Activated CD4-positive, alpha-beta memory T cell treated with anti-CD3 and anti-CD28 coated beads, Interleukin-2, amount 10 ng/mL, durations not matched to agents 7 days and 5 days (primary cell): ENCODE results near the gene ATP2B1. TPM values are rescaled to one million over a fixed set of nuclear protein-coding genes. Genes with fewer than 3 reads are reported as not detected.

ENCODE experiments used
- CTCF ChIA-PET: fragments of 350-600 bp; sonication (Branson Sonifier 250); formaldehyde crosslinking; loops from one replicate; lab custom pipeline; 2021; ENCODE audit warnings: antibody characterized with exemption, inconsistent platforms; lab: Charles Lee
- POLR2A ChIA-PET: fragments of 350-600 bp; sonication (Branson Sonifier 250); formaldehyde crosslinking; loops from one replicate; lab custom pipeline; 2021; ENCODE audit warnings: antibody characterized with exemption; lab: Charles Lee
- DNase-seq: peaks from one replicate; pipeline ENCODE4 v3.0.0-alpha.2; 2020
- H3K27ac Mint-ChIP-seq: one replicate; pipeline ENCODE4 v1.8.0; 2021; ENCODE audit warnings: mild to moderate bottlenecking, mixed read lengths
- H3K27me3 Mint-ChIP-seq: one replicate; pipeline ENCODE4 v1.8.0; 2021; ENCODE audit warnings: mixed read lengths
- H3K36me3 Mint-ChIP-seq: one replicate; pipeline ENCODE4 v1.8.0; 2021; ENCODE audit warnings: low read depth, mixed read lengths
- H3K4me1 Mint-ChIP-seq: one replicate; pipeline ENCODE4 v1.8.0; 2021; ENCODE audit warnings: mixed read lengths
- H3K4me3 Mint-ChIP-seq: one replicate; pipeline ENCODE4 v1.8.0; 2021; ENCODE audit warnings: mild to moderate bottlenecking, mixed read lengths
- H3K9me3 Mint-ChIP-seq: one replicate; pipeline ENCODE4 v1.8.0; 2021; ENCODE audit warnings: mixed read lengths
- total RNA-seq, 2 experiments: library from RNA; stranded (reverse); gene quantifications; one replicate each; pipeline ENCODE4 v1.2.3, GENCODE V29; 2021

Gene ATP2B1
- total RNA-seq, 2 experiments from 2014 or later = 29.7 to 33.4 TPM

DNA sequence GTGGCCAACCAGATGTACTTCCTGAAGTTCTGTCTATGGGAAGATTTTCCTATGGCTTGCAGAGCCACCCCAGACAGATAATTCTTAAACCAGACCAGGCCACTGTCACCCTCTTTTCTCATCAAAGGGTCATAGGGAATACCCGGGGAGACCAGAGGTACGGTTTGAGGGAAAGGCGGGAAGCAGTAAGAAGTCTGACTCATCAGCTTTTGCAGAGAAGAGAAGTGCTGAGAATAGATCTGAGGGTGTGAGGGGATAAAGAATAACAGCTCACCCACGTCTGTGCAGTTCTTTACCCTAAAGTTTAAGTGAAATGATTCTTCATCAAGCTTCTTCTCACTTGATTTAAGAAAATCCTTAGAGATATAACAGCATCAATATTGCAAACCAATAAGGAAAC, 161.5 kb downstream of the ATP2B1 start:
- Mint-ChIP-seq H3K9me3 (no peaks in the 10 kb centered on the region), H3K27ac (no peak overlapping the region), H3K36me3 (no peaks in the 10 kb centered on the region), H3K4me3 (no peak overlapping the region), H3K4me1 (peaks cover 8% of the 10 kb centered on the region), H3K27me3 (no peaks in the 10 kb centered on the region)
- ChIA-PET POLR2A (no interaction called here), CTCF (no interaction called here)
- DNase-seq = no peak

DNA sequence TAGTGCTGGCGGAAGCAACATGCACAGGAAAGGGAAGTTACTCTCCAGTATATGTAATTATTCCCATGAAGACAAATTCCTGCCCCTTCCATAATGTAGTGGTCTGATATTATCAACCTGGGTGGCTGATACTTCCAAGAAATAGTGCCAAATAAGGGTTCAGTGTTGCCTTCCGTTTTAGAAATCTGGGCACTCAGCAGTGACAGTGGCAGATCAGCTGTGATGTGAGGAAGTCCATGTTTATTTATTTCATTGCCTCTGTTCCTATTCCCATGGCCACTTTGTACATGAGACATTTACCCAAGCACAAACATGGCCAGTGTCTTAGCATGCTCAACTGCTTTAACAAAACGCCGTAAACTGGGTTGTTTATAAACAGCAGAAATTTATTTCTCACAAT, 162.5 kb downstream of the ATP2B1 start:
- ChIA-PET POLR2A (no interaction called here), CTCF (no interaction called here)
- H3K4me3 Mint-ChIP-seq = no peak overlapping the region
- H3K27me3 Mint-ChIP-seq = no peaks in the 10 kb centered on the region
- H3K9me3 Mint-ChIP-seq = no peaks in the 10 kb centered on the region
- no peak overlapping the region for H3K27ac Mint-ChIP-seq
- H3K4me1 Mint-ChIP-seq = peaks cover 9% of the 10 kb centered on the region
- H3K36me3 Mint-ChIP-seq = no peaks in the 10 kb centered on the region
- no peak for DNase-seq

DNA sequence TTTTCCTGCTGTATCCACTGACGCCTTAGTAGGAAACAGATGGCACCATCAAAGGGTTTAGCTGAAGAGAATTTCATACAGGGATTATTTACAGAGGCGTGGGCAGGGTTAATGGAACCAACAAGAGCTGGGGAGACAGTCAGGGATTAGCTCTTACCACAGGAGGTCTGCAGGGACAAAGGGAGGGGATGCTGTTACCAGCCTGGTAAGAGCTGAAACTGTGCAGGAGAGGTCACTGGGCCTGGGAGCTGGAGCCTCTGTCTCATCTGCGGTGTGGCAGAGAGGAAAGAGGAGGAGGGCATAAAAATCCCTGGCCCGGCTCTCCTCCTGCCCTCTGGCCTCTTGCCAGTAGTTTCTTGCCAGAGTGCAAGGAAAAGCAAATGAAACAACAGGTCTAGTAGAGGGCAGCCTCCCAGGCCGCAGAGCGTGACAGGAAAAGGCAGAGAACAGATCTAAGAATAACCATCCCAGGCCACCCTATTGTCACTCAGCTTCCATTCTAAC, 163.9 kb downstream of the ATP2B1 start:
- H3K9me3 Mint-ChIP-seq = no peaks in the 10 kb centered on the region
- no peak overlapping the region for H3K27ac Mint-ChIP-seq

DNA sequence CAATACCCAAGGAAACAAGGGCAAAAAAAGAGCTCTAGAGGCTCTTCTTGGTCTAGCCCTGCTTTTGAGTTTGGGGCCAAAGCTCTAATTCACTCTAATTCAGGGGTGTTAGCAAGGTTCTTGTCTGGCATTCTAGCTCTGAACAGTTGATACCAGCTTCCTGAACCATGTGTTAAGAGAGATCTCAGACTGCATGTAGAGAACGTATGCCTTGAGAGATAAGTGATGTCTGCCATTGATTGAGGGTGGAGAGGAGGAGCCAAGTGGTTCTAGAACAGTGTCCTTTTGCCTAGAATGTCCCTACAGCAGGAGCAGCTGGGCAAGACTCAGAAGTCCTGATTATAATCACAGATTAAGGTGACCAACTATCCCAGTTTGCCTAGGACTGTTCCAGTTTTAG, 164.6 kb downstream of the ATP2B1 start:
- no peak for DNase-seq
- Mint-ChIP-seq H3K27me3 (no peaks in the 10 kb centered on the region), H3K36me3 (no peaks in the 10 kb centered on the region), H3K27ac (no peak overlapping the region), H3K4me1 (peaks cover 9% of the 10 kb centered on the region), H3K9me3 (no peaks in the 10 kb centered on the region), H3K4me3 (no peak overlapping the region)
- ChIA-PET POLR2A (interaction anchor here (1.1 to 1.9 kb wide), 2 partner anchors 18 to 165 kb away, joined by 3 to 6 read pairs; partner anchors contain the start of gene ATP2B1), CTCF (interaction anchor here (0.6 to 2.7 kb wide), 21 partner anchors 9 to 703 kb away, joined by 3 to 21 read pairs (median 4); partner anchors contain the start of gene ATP2B1)

More for the DNA sequence above, 163.9 kb downstream of the ATP2B1 start:
- Mint-ChIP-seq H3K4me1 (peaks cover 9% of the 10 kb centered on the region), H3K36me3 (no peaks in the 10 kb centered on the region), H3K27me3 (no peaks in the 10 kb centered on the region), H3K4me3 (no peak overlapping the region)
- ChIA-PET CTCF (interaction anchor here (0.5 to 2.7 kb wide), 8 partner anchors 11 to 610 kb away, joined by 3 to 21 read pairs (median 4); no protein-coding TSS in a partner anchor), POLR2A (interaction anchor here (1.1 kb wide), 1 partner anchor 17 kb away, joined by 3 read pairs; no protein-coding TSS in a partner anchor)
- no peak for DNase-seq

DNA sequence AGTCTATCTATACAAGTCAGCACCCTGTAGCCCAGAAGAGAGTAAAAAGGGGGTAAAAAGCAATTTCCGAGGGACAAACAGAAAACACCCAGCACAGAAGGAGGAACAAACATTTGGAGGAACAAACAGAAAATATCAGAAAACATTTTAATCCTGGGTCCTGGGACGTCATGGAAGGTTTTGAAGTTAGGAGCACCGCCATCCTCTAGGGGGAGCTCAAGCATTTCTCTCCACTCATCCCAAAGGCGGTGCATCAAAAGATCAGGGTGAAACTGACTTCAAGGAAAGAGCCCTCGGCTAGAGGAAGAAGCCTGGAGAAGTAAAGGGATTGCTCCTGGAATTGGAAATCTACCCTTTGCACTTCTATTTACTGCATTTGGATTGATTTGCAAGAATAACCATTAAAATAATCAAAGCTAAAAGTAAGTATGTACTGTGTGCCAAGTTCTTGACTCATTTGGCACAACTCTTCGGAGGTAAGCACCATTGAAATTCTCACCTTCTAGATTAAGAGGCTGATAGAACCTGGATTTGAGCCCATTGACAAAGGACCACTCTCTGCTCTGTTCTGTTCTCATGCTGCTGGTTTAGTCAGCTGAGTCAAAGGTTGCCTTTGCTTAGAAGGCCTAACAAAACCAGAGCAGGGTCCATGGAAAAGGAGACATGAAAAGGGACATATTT, 165.6 kb downstream of the ATP2B1 start:
- POLR2A ChIA-PET = interaction anchor here (1.9 kb wide), 1 partner anchor 166 kb away, joined by 6 read pairs; the partner anchor contains the start of gene ATP2B1
- Mint-ChIP-seq H3K4me1 (peaks cover 9% of the 10 kb centered on the region), H3K4me3 (no peak overlapping the region), H3K36me3 (no peaks in the 10 kb centered on the region), H3K9me3 (no peaks in the 10 kb centered on the region), H3K27ac (no peak overlapping the region), H3K27me3 (no peaks in the 10 kb centered on the region)
- CTCF ChIA-PET = interaction anchor here (0.7 to 2.7 kb wide), 21 partner anchors 10 to 621 kb away, joined by 3 to 21 read pairs (median 3); partner anchors contain the start of genes ATP2B1 and GALNT4
- peak; percentile 66 for DNase-seq

DNA sequence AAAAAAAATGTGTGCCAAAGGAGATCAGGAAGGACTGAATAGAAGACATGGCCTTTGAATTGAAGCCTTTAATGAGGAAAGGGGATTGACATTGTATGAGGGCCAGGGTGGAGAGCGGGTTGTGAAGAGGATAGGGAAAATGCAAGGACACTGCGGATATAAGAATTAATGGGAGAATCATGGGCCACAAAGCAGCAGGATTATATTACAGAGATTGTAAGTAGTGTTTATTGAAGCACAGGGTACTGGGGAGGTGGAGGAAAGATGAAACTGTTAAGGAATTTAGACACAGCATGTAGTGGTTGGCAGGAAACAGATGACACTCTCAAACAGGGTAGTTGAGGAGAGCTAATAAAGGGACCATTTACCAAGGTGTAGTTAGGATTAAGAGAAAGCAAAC, 166.4 kb downstream of the ATP2B1 start:
- POLR2A ChIA-PET = interaction anchor here (1.9 kb wide), 1 partner anchor 167 kb away, joined by 6 read pairs; the partner anchor contains the start of gene ATP2B1
- no peaks in the 10 kb centered on the region for H3K27me3 Mint-ChIP-seq
- H3K36me3 Mint-ChIP-seq = no peaks in the 10 kb centered on the region
- CTCF ChIA-PET = interaction anchor here (1.1 to 2.7 kb wide), 7 partner anchors 296 to 622 kb away, joined by 3 to 21 read pairs (median 3); no protein-coding TSS in a partner anchor
- no peak for DNase-seq
- no peaks in the 10 kb centered on the region for H3K9me3 Mint-ChIP-seq
- no peak overlapping the region for H3K4me3 Mint-ChIP-seq
- no peak overlapping the region for H3K27ac Mint-ChIP-seq
- H3K4me1 Mint-ChIP-seq = peaks cover 9% of the 10 kb centered on the region

DNA sequence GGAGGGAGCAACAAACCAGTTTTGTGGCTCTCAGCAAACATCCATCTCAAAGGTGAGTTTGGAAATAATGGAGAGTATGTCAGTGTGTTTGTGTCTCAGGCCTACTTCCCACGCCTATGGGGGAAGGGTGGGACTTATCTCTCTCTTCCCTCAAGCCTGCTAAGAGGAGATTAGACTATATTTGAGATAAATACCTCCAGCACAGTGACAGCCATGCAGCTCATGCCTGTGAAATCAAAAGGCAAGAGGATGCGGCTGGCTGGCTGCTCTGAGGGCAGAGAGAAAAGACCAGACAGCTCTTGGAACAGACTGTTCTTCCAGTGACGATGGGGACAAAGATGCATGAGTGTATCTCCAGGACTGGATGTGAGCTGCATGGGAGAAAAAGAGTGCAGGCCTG, 168.1 kb downstream of the ATP2B1 start:
- H3K36me3 Mint-ChIP-seq = no peaks in the 10 kb centered on the region
- DNase-seq = no peak
- ChIA-PET POLR2A (no interaction called here), CTCF (interaction anchor here (1.2 kb wide), 1 partner anchor 562 kb away, joined by 5 read pairs; no protein-coding TSS in a partner anchor)
- H3K27me3 Mint-ChIP-seq = no peaks in the 10 kb centered on the region
- H3K4me1 Mint-ChIP-seq = peaks cover 9% of the 10 kb centered on the region
- H3K4me3 Mint-ChIP-seq = no peak overlapping the region
- H3K27ac Mint-ChIP-seq = no peak overlapping the region
- H3K9me3 Mint-ChIP-seq = no peaks in the 10 kb centered on the region

DNA sequence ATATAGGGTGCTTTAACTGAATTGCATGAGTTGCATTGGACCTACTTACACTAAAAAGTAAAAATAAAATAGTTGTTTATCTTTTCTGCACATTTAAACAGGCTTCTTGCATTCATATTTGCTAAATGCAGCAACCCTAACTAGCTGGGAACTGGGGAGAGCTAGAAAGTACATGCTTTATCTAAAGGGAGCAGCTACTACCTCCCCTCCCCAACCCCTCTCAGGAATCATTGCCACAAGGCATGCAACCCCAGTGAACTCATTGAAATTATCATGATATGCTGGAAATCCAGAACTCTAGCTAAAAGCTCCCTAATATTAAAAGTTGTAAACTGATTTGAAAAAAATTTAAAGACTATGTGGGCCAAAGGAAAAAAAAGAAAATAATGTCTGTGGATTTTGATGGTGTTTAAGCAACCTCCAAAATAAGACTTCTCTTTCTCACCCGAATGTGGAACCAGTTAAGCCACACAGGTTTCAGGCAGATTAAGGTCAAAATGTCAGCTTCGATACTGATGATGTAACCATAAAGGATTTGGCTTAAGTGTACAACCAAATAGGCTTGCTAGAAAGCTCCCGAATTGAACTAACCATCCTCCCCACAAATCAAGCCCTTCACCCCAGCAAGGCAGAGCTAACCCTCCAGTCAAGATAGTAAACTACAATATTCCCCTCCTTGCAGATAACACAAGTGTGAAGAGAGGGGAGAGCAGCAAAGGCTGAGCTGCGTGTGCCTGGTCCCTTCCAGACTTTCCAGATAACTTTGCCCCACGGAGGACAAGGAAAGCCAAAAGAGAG, 169.0 kb downstream of the ATP2B1 start:
- Mint-ChIP-seq H3K27me3 (no peaks in the 10 kb centered on the region), H3K36me3 (no peaks in the 10 kb centered on the region), H3K27ac (no peak overlapping the region), H3K9me3 (no peaks in the 10 kb centered on the region), H3K4me1 (peaks cover 9% of the 10 kb centered on the region), H3K4me3 (no peak overlapping the region)
- ChIA-PET CTCF (interaction anchor here (0.7 kb wide), 2 partner anchors 22 to 79 kb away, joined by 3 to 4 read pairs; no protein-coding TSS in a partner anchor), POLR2A (no interaction called here)
- DNase-seq = no peak

DNA sequence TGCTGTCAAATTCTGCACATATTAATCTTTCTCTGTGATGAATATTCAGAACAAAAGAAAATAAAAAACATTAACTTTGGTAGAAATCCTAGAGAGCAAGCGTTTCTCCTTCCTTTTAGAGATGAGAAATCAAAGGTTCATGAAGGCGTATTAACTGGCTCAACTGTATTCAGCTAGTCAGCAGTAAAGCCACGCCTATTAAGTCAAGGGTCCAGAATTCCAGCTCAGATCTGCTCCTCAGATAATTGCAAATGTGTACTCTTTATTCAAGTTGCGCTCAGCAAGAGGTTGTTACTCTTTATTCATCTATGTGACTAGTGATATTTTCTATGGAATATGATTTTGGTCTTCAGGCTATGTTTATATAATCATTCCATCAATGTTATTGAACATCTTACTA, 169.7 kb downstream of the ATP2B1 start:
- Mint-ChIP-seq H3K4me3 (no peak overlapping the region), H3K9me3 (no peaks in the 10 kb centered on the region), H3K27ac (no peak overlapping the region), H3K27me3 (no peaks in the 10 kb centered on the region), H3K4me1 (peaks cover 9% of the 10 kb centered on the region), H3K36me3 (no peaks in the 10 kb centered on the region)
- DNase-seq = no peak
- CTCF ChIA-PET = interaction anchor here (0.7 to 1.1 kb wide), 2 partner anchors 9 to 78 kb away, joined by 4 read pairs; no protein-coding TSS in a partner anchor
- POLR2A ChIA-PET = no interaction called here

Other genes with a start within 250 kb of the ATP2B1 start
- gene GALNT4, start 184.0 kb downstream of the ATP2B1 start, total RNA-seq = 10 to 100 TPM; 21.5 to 23.3 TPM
- 10 to 100 TPM; 56.8 to 58.6 TPM for gene POC1B, start 182.8 kb downstream of the ATP2B1 start, total RNA-seq